Measurements from ENCODE around the gene ADH7.
"Not testable (repeated sequence)": the region's sequence is repeated elsewhere in the genome, so short reads cannot be mapped to it uniquely, and the experiment has no call there.

The ADH7 gene

GRCh38 chr4:99381588-99382175, 53.5 kb downstream of the ADH7 start:
- H3K4me3 ChIP-seq (ENCODE audit: low read depth, low read length), result no peak overlapping the region

- H3K4me3 ChIP-seq (ENCODE audit: low read depth, low read length), result no peak overlapping the region
These were observed 55.6 kb downstream of the ADH7 start for GRCh38 chr4:99379571-99379970.

- H3K4me3 ChIP-seq (ENCODE audit: low read depth, low read length), result no peak overlapping the region
These were observed 56.3 kb downstream of the ADH7 start for GRCh38 chr4:99378876-99379275.

- H3K4me3 ChIP-seq (ENCODE audit: low read depth, low read length), result not testable (repeated sequence)
These were observed 57.8 kb downstream of the ADH7 start for GRCh38 chr4:99377341-99377740.

GRCh38 chr4:99372464-99372863, 62.7 kb downstream of the ADH7 start:
- H3K4me3 ChIP-seq (ENCODE audit: low read depth, low read length), result not testable (repeated sequence)

- not testable (repeated sequence) for H3K4me3 ChIP-seq (ENCODE audit: low read depth, low read length)
These were observed 67.3 kb downstream of the ADH7 start for GRCh38 chr4:99367817-99368216.

GRCh38 chr4:99366491-99366890, 68.7 kb downstream of the ADH7 start:
- no peak overlapping the region for H3K4me3 ChIP-seq (ENCODE audit: low read depth, low read length)

- H3K4me3 ChIP-seq (ENCODE audit: low read depth, low read length), result no peak overlapping the region
These were observed 72.4 kb downstream of the ADH7 start for GRCh38 chr4:99362768-99363167.

All from iPS-11a (cell line).